MV-4-11 (cell line): ENCODE data around the gene C1orf174.
A peak's percentile ranks its signal among the peaks of the same experiment; 100 is the strongest.

Experiments used
- DNase-seq: peaks from one replicate; lab custom pipeline; 2025; lab: John Stamatoyannopoulos, UW

The C1orf174 gene

GRCh38 chr1:3894626-3895278 lies 5.3 kb downstream of the C1orf174 start:
- DNase-seq: no peak

GRCh38 chr1:3893190-3893589 lies 6.9 kb downstream of the C1orf174 start:
- DNase-seq: no peak

GRCh38 chr1:3892748-3893147 lies 7.3 kb downstream of the C1orf174 start:
- no peak for DNase-seq

- DNase-seq: no peak
Observed at GRCh38 chr1:3891329-3891865, 8.7 kb downstream of the C1orf174 start.

GRCh38 chr1:3890389-3891328 lies 9.4 kb downstream of the C1orf174 start:
- DNase-seq: peak; percentile 97

GRCh38 chr1:3889936-3890335 lies 10.1 kb downstream of the C1orf174 start:
- DNase-seq: peak; percentile 32

GRCh38 chr1:3888301-3888700 lies 11.8 kb downstream of the C1orf174 start:
- no peak for DNase-seq

- DNase-seq: no peak
Observed at GRCh38 chr1:3886691-3887090, 13.4 kb downstream of the C1orf174 start.

GRCh38 chr1:3886106-3886670 lies 13.9 kb downstream of the C1orf174 start:
- no peak for DNase-seq

- no peak for DNase-seq
Observed at GRCh38 chr1:3885611-3886010, 14.5 kb downstream of the C1orf174 start.

GRCh38 chr1:3884966-3885365 lies 15.1 kb downstream of the C1orf174 start:
- no peak for DNase-seq

- DNase-seq: no peak
Observed at GRCh38 chr1:3883194-3883925, 16.7 kb downstream of the C1orf174 start.

GRCh38 chr1:3881193-3881480 lies 18.9 kb downstream of the C1orf174 start:
- DNase-seq: peak; percentile 43

GRCh38 chr1:3880429-3881192 lies 19.5 kb downstream of the C1orf174 start:
- no peak for DNase-seq

- DNase-seq: no peak
Observed at GRCh38 chr1:3879787-3880428, 20.2 kb downstream of the C1orf174 start.

- DNase-seq: no peak
Observed at GRCh38 chr1:3879099-3879498, 21.0 kb downstream of the C1orf174 start.

- no peak for DNase-seq
Observed at GRCh38 chr1:3876716-3877115, 23.4 kb downstream of the C1orf174 start.

- no peak for DNase-seq
Observed at GRCh38 chr1:3874736-3875135, 25.3 kb downstream of the C1orf174 start.

GRCh38 chr1:3872546-3872945 lies 27.5 kb downstream of the C1orf174 start:
- DNase-seq: no peak

- DNase-seq: no peak
Observed at GRCh38 chr1:3871451-3871805, 28.6 kb downstream of the C1orf174 start.

GRCh38 chr1:3869751-3870301 lies 30.2 kb downstream of the C1orf174 start:
- DNase-seq: no peak
